ENCODE measurements around the gene UBE2V1.

Gene UBE2V1

GRCh38 chr20:50101887-50102286 is 11.1 kb downstream of the UBE2V1 start:
- Histone ChIP-seq H3K79me2 (ENCODE audit: low read length) (peaks cover 100% of the 10 kb centered on the region), H3K4me3 (ENCODE audit: low read length) (no peak overlapping the region), H3K4me1 (ENCODE audit: low read length) (no peaks in the 10 kb centered on the region), H3K27ac (ENCODE audit: low read length) (no peak overlapping the region), H3K4me2 (ENCODE audit: low read length) (no peak overlapping the region), H3K9me3 (ENCODE audit: insufficient read depth, low read length) (no peaks in the 10 kb centered on the region), H3K27me3 (ENCODE audit: low read depth, low read length) (no peaks in the 10 kb centered on the region), H3K36me3 (replicated peaks; ENCODE audit: low read depth, low read length) (peaks cover 37% of the 10 kb centered on the region), H4K20me1 (ENCODE audit: insufficient read depth, low read length) (peaks cover 81% of the 10 kb centered on the region), H3K9ac (ENCODE audit: low read length) (no peak overlapping the region), H2AFZ (ENCODE audit: low read depth, low read length) (no peak overlapping the region)
- TF ChIP-seq CTCF (IDR thresholded peaks at IDR 0.05; ENCODE audit: low read depth, low read length), result no peak
- no peak for TF ChIP-seq EZH2phosphoT487 (IDR thresholded peaks at IDR 0.05; ENCODE audit: low read depth)

GRCh38 chr20:50101281-50101680 is 11.7 kb downstream of the UBE2V1 start:
- Histone ChIP-seq H3K9me3 (ENCODE audit: insufficient read depth, low read length) (no peaks in the 10 kb centered on the region), H2AFZ (ENCODE audit: low read depth, low read length) (no peak overlapping the region), H3K4me3 (ENCODE audit: low read length) (no peak overlapping the region), H4K20me1 (ENCODE audit: insufficient read depth, low read length) (peaks cover 80% of the 10 kb centered on the region), H3K79me2 (ENCODE audit: low read length) (peaks cover 100% of the 10 kb centered on the region), H3K36me3 (replicated peaks; ENCODE audit: low read depth, low read length) (peaks cover 38% of the 10 kb centered on the region), H3K4me2 (ENCODE audit: low read length) (no peak overlapping the region), H3K27me3 (ENCODE audit: low read depth, low read length) (no peaks in the 10 kb centered on the region), H3K9ac (ENCODE audit: low read length) (no peak overlapping the region), H3K27ac (ENCODE audit: low read length) (no peak overlapping the region), H3K4me1 (ENCODE audit: low read length) (no peaks in the 10 kb centered on the region)
- TF ChIP-seq CTCF (IDR thresholded peaks at IDR 0.05; ENCODE audit: low read depth, low read length) (no peak), EZH2phosphoT487 (IDR thresholded peaks at IDR 0.05; ENCODE audit: low read depth) (no peak)

GRCh38 chr20:50100552-50100951 is 12.4 kb downstream of the UBE2V1 start:
- no peaks in the 10 kb centered on the region for H3K27me3 ChIP-seq (ENCODE audit: low read depth, low read length)
- TF ChIP-seq EZH2phosphoT487 (IDR thresholded peaks at IDR 0.05; ENCODE audit: low read depth) (no peak), CTCF (IDR thresholded peaks at IDR 0.05; ENCODE audit: low read depth, low read length) (no peak)
- H3K4me3 ChIP-seq (ENCODE audit: low read length), result no peak overlapping the region
- no peaks in the 10 kb centered on the region for H3K9me3 ChIP-seq (ENCODE audit: insufficient read depth, low read length)
- no peak overlapping the region for H2AFZ ChIP-seq (ENCODE audit: low read depth, low read length)
- H3K79me2 ChIP-seq (ENCODE audit: low read length), result peaks cover 100% of the 10 kb centered on the region
- H3K36me3 ChIP-seq (replicated peaks; ENCODE audit: low read depth, low read length), result peaks cover 44% of the 10 kb centered on the region
- H3K4me1 ChIP-seq (ENCODE audit: low read length), result no peaks in the 10 kb centered on the region
- no peak overlapping the region for H3K27ac ChIP-seq (ENCODE audit: low read length)
- no peak overlapping the region for H3K9ac ChIP-seq (ENCODE audit: low read length)
- H3K4me2 ChIP-seq (ENCODE audit: low read length), result no peak overlapping the region
- H4K20me1 ChIP-seq (ENCODE audit: insufficient read depth, low read length), result peaks cover 81% of the 10 kb centered on the region

GRCh38 chr20:50099565-50099991 is 13.4 kb downstream of the UBE2V1 start:
- H2AFZ ChIP-seq (ENCODE audit: low read depth, low read length), result no peak overlapping the region
- H4K20me1 ChIP-seq (ENCODE audit: insufficient read depth, low read length), result peaks cover 77% of the 10 kb centered on the region
- H3K27ac ChIP-seq (ENCODE audit: low read length), result no peak overlapping the region
- peaks cover 99% of the 10 kb centered on the region for H3K79me2 ChIP-seq (ENCODE audit: low read length)
- H3K4me1 ChIP-seq (ENCODE audit: low read length), result no peaks in the 10 kb centered on the region
- no peaks in the 10 kb centered on the region for H3K9me3 ChIP-seq (ENCODE audit: insufficient read depth, low read length)
- TF ChIP-seq CTCF (IDR thresholded peaks at IDR 0.05; ENCODE audit: low read depth, low read length), result no peak
- TF ChIP-seq EZH2phosphoT487 (IDR thresholded peaks at IDR 0.05; ENCODE audit: low read depth), result no peak
- H3K4me3 ChIP-seq (ENCODE audit: low read length), result no peak overlapping the region
- H3K4me2 ChIP-seq (ENCODE audit: low read length), result no peak overlapping the region
- no peak overlapping the region for H3K9ac ChIP-seq (ENCODE audit: low read length)
- H3K36me3 ChIP-seq (replicated peaks; ENCODE audit: low read depth, low read length), result peaks cover 51% of the 10 kb centered on the region
- H3K27me3 ChIP-seq (ENCODE audit: low read depth, low read length), result no peaks in the 10 kb centered on the region
